GM15510 (cell line): Measurements from ENCODE around the gene ALPK3.

Source experiments
- POLR2A ChIP-seq: IDR thresholded peaks from 3 replicates; pipeline ENCODE4 v1.6.1; 2011; ENCODE audit warnings: borderline replicate concordance; ENCODE audit not compliant: insufficient read length; ENCODE audit errors: extremely low read depth

The ALPK3 gene

DNA sequence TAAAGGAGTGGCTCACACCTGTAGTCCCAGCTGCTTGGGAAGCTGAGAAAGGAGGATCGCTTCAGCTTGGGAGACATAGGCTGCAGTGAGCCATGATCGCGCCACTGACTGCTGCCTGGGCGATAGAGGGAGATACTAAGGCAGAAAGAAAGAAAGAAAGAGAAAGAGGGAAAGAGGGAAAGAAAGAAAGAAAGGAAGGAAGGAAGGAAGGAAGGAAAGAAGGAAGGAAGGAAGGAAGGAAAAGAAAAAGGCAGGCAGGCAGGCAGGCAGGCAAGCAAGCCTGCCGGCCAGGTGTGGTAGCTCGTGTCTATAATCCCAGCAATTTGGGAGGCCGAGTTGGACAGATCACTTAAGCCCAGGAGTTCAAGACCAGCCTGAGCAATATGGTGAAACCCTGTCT is 82.6 kb downstream of the ALPK3 start:
- no peak for TF ChIP-seq POLR2A

DNA sequence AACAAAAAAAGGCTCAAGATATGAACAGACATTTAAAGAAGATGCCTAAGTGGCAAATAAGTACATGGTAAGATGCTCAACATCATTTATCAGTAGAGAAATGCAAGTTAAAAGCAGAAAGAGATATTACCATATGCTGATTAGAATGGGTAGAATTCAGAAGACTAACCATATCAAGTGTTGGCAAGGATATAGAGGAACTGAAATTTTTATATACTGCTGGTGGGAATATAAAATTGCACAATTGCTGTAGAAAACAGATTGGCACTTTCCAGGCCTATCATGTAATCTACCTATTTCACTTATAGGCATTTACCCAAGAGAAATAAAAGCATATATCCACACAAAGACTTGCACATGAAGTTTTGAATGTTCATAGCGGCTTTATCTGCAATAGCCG is 84.4 kb downstream of the ALPK3 start:
- no peak for TF ChIP-seq POLR2A

DNA sequence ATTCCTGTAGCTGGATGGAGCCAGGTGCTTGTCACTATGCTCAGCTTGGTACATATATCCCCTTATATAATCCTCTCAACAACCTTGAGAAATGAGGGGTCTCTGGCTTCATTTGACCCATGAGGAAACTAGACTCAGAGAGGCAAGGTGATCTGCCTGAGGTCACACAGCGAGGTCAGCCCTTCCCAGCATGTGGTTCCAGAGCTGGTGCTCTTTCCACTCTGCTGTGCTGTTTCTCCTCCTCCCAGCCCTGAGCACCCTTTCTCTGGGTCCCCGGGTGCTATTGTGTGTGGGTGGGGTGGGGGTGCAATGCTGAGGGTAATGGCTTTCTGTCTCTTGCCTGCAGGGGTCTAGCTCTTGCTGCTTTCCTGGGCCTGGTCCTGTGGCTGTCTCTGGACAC is 86.6 kb downstream of the ALPK3 start:
- no peak for TF ChIP-seq POLR2A

DNA sequence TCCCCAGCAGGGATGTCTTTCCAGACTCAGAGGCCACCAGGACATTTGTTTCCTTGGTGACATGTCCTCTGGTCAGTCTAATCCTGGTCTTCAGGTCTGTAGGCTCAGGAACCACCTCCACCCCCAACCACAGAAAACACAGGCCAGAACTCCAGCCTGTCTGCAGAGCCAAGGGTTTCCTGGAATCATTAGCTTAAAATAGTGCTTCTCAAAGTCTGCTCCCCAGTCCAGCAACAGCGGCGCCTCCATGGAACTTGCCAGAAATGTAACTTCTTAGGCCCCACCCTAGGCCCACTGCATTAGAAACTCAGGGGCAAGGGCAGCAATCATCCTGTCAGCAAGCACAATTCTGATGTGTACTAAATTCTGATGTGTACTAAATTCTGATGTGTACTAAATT is 87.3 kb downstream of the ALPK3 start:
- no peak for TF ChIP-seq POLR2A

DNA sequence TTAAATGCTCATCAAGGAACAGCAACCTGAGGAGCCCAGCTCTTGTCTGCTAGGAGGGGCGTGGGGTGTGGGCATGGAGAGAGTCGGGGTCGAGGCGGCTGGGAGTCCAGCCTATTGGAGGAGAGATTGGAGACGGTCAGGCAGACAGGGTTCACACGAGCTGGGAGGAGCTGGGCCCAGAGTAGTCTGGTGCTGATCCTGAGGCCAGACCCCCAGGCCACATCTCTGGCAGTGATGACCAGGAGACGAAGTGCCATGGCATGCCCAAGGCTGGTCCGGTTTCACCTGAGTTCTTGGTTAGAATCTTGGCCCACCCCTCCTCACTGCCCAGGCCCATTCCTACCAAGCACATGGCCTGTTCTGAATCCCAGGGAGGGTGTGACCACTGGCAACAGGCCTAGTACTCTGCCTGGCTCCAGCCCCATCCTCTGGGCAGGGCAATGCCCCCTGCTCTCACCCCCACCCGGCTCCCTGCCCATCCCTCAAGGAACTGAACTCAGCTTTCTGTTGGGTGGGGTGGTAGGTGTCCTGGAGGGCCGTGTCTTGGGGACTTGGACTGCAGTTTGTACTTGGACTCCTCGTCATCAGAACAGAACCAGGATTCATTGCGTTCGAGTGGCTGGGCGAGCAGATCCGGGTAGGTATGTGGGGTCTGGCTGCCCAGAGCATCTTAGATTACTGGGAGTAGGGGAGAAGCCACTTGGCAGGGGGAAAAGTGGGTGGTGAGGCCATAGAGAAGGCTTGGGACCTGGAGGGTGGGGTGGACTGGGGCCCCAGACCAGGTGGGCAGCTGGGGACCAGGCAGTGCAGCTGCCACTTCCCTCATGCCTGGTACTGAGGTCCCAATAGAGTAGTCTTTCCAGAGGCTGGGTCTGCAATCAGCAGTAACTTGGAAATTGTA is 88.1 kb downstream of the ALPK3 start:
- TF ChIP-seq POLR2A, result no peak

DNA sequence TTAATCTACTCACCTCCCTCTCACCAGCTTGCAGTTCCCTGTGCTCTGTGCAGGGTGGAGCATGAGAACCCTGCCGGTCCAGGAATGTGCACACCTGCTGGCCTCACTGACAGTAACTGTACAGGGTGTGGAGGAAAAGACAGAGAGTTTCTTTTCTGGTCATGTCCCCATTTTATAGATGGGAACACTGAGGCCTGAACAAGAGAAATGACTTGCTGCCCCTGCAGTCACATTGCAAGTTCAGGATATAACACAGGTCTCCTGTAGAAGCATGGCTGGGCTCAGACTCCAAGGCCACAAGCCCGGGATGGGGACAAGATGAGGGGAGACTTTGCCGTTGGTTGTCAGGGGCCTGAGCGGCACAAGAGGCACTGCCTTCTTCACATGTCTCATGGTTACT is 90.6 kb downstream of the ALPK3 start:
- no peak for TF ChIP-seq POLR2A

DNA sequence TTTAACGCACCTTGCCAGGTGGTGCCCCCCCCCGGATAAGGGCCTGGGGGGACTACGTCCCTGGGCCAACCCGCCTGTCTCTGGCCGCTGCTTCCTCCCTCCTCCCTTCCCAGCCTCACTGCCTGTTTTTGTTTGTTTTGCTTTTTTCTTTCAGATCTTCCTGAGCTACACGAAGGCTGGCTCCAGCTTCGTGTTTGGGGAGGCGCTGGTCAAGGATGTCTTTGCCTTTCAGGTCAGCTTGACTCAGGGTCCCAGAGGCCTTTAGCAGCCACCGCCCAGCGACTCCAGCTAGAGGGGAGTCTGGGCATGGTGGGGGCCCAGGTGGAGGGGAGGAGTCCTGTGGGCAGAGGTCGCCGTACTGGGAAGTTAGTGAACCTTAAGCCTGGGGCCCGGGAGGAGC is 91.4 kb downstream of the ALPK3 start:
- TF ChIP-seq POLR2A, result no peak

DNA sequence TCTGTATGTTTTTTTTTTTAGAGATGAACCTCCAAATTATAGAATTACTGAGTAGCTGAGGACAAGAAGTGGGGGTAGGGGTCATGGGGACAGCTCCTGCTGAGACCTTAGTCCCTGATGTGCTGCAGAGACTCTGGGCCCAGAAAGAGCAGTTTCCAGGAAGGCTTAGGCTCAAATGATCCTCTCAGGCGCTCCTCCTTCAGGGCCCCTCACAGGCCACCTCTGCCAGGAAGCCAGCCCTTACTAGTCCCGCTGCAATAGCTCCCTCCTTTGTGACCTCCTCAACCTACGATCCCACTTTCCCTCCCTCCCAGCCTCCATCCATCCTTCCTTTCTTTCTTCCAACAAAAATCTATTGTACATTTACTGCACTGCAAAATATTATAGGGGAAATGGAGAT is 91.9 kb downstream of the ALPK3 start:
- no peak for TF ChIP-seq POLR2A

DNA sequence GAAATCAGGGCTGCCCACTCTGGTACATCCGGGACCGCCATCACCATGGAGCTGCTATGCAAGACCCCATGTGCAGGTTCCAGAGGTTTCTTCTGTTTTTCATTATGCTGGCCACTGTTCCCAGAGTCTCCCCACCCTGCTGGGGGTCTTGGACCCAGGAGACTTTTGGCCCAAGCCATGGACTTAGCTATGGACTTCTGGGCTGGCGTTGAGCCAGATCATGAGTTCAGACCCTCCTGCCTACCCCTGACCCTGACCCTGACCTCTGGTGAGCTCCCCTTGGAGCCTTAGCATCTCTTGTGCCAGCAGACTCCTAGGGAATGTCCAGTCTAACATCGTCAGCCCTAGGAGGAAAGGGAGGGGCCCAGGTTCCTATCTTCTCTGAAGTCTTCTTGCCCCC is 92.6 kb downstream of the ALPK3 start:
- TF ChIP-seq POLR2A, result no peak

DNA sequence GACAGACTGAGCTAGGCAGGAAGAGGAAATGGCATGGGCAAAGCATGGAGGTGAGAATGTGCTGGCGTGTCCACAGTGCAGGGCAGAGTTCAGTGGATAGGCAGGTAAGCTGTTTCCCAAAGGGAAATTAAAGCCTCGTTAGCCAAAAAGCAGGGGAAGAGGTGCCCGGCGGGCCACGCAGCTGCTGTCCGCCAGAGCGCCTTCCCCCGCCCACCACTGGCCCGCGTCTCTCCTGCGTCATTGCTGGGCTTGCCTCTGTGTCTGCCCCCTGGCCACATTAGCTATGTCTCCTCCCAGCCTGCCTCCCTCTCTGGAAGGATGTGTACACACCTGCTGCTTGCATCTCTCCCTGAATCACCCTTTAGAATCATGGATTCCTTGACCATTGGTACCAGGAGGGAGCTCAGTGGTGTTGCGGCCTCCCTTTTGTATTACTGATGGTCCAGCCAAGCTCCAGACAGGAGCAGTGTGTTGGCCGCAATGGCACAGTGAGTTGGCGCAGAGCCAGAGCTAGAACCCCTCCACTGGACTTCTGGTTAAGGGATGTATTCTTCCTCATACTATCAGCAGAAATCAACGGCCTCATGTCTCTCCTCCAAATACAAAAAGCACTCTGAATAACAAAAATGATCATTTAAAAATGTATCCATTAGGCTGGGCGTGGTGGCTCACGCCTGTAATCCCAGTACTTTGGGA is 93.9 kb downstream of the ALPK3 start:
- no peak for TF ChIP-seq POLR2A

DNA sequence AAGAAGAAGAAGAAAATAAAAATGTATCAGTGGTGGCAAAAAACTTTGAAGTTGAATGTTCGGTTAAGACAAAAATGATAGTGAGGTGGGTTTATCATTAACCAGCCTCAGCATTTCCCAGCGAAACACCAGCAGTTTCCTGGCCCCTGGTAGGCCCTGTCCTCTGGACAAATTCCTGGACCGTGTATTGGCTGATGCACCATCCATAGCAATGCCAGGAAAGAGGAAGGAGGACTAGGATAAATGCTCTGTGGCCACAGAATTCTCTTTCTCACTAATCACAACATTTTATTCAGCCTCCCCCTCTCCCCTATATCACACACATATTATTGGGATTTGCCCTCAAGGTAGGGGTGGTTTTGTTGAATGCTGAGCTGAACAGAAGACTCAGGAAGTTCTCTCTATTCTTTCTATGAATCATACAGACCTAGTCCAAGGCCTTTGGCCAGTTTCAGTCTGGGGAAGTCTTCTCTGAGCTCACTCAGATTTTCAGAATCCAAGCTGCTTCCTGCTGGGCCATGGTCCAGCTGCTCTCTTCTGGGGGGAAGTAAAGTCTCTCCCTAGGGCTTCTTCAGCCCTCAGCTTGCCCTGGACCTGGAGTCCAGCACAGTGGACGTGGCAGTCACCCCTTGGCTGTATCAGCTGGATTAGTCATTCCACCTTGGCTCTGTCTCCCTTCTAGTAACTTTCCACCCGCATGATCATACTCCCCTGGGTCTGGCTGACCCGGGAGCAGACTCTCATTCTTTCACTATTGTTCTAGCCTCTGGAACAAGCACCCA is 94.9 kb downstream of the ALPK3 start:
- no peak for TF ChIP-seq POLR2A

DNA sequence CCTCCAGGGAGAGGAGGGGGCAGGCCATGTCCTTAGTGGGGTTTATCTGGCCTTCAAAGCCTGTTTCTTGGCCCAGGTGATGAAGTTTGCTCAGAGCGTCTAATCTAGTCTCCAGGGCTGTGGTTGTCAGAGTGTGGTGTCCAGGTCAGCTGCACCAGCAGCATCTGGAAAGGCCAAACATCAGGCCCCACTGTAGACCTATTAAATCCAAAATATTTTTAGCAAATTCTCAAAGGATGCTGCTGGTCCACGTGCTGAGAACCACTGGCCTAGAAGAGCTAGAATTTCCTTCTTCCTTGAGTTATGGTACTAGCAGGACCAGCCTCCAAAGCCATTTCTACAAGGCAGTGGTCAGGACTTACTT is 96.2 kb downstream of the ALPK3 start:
- no peak for TF ChIP-seq POLR2A

DNA sequence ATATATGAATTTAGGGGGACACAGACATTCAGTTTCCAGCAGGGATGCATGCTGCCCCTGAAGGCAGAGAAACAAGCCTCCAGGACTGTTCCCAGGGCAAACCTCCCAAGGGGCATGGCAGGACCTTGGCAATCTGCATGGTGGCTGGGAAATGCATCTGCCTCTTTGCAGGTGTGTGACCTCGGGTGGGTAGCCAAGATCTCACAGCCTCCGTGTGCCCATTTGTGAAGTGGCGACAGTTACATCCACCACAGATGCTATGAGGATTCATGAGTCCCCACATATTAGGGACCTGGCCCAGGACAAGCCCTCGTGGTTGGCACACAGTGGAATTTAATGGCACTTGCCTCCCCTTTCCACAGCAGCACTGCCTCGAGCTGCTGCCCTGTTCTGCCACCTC is 97.2 kb downstream of the ALPK3 start:
- TF ChIP-seq POLR2A, result no peak

DNA sequence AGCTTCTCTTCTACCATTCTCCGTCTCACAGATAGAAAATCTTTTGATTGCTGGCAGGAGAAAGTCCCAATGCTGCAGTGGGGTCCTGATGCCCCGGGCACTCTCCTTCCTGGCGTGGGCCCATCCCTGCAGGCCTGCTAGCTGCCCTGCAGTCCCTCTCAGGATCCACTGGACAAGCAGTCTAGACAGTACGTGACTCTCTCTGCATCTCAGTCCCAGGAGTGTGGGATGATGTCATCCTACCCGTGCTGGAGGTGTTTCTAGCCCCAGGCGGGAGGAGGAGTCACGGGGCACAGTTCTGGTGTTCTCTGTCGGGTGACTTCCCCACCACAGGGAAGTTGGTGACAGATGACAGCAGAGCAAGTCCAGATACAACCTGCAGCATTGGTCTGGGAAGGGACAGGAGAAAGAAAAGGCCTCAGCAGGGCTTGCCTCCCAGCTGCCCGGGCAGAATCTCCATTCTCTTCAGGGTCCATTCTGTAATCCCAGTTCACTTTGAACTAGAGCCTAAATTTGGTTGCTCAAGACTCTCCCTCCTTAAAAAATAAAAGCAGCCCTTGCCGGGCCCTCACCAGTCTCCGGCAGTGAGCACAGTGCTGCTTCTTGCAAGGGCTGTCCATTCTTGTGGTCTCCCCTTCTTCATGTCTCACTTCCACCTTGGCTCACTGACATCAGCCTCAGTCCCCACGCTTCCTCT is 97.9 kb downstream of the ALPK3 start:
- TF ChIP-seq POLR2A, result no peak

DNA sequence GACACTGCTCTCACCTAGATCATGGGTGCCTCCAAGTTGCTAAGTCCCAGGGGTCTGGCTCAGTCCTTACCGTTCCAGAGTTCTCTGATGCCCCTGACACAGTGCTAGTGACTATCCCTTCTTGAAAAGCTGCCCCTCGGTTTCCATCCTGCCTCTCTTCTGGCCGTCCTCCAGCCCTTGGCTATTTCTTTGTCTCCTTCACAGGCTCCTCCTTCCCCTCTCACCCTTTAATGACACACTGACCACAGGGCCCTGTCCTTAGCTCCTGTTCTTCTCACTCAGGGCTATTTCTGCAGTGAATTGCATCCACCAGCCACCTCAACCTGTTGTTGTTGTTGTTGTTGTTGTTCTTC is 98.4 kb downstream of the ALPK3 start:
- TF ChIP-seq POLR2A, result no peak

DNA sequence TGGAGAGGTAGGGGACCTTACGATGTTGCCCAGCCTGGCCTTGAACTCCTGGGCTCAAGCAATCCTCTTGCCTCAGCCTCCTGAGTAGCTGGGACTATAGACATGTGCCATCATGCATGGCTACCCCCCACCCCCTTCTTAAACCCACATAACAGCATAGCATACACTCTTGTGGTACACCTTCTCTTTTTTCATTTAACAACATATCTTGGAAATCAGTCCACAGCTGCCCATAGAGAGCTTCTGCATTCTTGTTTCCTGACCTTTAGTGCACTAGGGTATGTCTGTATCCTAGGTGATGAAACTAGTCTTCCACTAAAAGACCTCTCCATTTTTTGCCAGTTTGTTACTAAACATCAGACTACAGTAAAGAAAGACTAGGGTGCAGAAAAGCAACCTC is 100.3 kb downstream of the ALPK3 start:
- no peak for TF ChIP-seq POLR2A

DNA sequence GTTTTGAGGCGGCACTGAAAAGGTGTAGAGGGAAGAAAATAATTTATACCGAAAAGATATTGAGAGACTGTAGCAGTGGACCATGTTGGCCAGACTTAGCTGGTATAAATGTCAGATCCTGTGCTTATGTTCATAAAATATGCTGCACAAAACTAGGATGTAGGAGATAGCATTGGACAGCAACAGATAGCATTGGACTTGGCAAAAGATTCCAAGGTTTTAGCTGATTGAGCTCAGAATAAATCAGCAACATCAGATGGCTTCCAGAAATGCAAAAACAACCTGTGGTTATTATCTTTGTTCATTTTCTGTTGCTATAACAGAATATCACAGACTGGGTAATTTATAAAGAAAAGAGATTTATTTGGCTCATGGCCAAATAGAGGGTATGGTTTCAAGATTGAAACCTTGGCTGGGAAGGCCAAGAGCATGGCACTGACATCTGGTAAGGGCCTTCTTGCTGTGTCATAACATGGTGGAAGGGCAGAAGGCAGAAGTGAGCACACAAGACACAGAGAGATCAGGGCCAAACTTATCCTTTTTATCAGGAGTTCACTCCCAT is 102.0 kb downstream of the ALPK3 start:
- TF ChIP-seq POLR2A, result no peak
